ENCODE data around the gene TWIST1.

TWIST1 gene

DNA sequence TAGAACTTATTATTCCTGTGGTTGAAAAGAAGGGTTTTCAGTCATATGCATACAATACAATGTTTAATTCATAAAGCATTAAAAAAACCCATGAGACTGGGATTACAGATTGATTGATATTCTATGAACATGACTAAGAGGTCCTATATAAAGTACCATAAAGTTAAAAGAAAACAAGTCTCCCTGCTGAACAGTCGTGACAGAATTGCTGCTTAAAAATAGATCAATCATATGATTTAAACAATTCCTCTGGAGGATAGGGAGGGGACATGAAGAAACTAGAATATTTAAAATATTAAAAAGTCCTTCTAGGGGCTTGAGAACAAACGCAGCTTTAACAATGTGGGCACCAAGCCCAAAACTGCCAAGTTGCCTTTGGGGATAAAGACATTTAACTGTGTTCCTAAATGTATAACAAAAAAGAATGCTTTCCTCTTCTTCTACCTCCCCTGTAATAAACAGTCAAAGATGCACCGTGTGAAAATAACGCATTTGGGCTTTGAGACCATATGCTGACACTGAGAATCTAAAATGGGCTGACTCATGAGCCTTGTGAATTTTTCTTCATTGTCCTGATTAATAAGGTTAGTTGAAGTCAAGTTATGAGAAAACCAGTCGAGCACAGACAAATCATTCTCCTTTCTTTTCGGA, 25.8 kb downstream of the TWIST1 start:
- no peak overlapping the region for H3K9ac ChIP-seq (ENCODE audit: low read depth, low read length)

DNA sequence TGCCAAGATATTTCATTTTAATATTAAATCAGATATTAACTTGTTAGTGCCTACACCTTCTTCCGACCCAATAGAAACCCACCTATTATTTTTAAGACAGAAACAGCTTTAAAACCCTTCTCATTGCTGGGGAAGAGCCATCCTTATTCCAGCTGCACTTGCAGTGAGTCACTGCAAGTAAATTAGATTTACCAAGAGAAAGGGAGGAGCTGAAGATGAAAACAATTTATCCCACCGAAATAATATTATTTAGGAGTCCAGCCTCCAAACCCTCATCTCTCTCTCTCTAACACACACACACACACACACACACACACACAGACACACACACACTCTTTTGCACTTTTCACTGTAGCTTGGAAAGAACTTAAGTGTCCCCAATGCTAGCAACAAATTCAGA, 26.9 kb downstream of the TWIST1 start:
- no peak overlapping the region for H3K27ac ChIP-seq (ENCODE audit: low read depth, low read length)
- H3K9me3 ChIP-seq (ENCODE audit: insufficient read depth, low read depth, low read length): no peaks in the 10 kb centered on the region
- no peak overlapping the region for H3K9ac ChIP-seq (ENCODE audit: low read depth, low read length)
- no peak overlapping the region for H3K4me3 ChIP-seq (ENCODE audit: low read length)
- peaks cover 7% of the 10 kb centered on the region for H3K4me1 ChIP-seq (ENCODE audit: insufficient read depth, low read length)
- no peaks in the 10 kb centered on the region for H3K36me3 ChIP-seq (ENCODE audit: insufficient read depth, low read length)
- no peaks in the 10 kb centered on the region for H3K27me3 ChIP-seq (ENCODE audit: insufficient read depth, low read length)
- WGBS: 93% methylated on average over 2 of the region's 2 CpGs

More for the DNA sequence above, 25.8 kb downstream of the TWIST1 start:
- Histone ChIP-seq H3K27ac (ENCODE audit: low read depth, low read length) (no peak overlapping the region), H3K36me3 (ENCODE audit: insufficient read depth, low read length) (no peaks in the 10 kb centered on the region), H3K4me3 (ENCODE audit: low read length) (no peak overlapping the region), H3K4me1 (ENCODE audit: insufficient read depth, low read length) (peaks cover 11% of the 10 kb centered on the region), H3K9me3 (ENCODE audit: insufficient read depth, low read depth, low read length) (no peaks in the 10 kb centered on the region), H3K27me3 (ENCODE audit: insufficient read depth, low read length) (no peaks in the 10 kb centered on the region)
- 90% methylated on average over 3 of the region's 6 CpGs for WGBS

DNA sequence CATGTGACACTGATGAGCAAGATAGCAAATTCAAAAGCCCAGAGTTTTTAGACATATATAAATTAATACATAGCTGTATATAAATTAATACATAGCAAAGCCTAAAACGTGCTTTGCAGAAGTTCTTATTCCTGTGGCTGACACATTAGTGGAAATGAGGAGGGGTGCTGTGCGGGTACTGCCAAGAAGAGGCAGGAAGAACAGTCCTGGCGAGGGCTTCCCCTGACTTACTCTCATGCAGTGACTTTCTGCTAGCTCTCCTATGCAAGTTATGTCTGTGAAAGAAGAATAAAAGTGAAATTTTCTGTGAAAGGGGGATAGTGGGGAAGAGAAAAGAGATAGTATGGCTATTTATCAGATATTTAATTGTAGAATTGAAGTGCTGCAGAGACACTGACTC, 27.6 kb downstream of the TWIST1 start:
- Histone ChIP-seq H3K36me3 (ENCODE audit: insufficient read depth, low read length) (no peaks in the 10 kb centered on the region), H3K4me3 (ENCODE audit: low read length) (no peak overlapping the region), H3K9ac (ENCODE audit: low read depth, low read length) (no peak overlapping the region), H3K9me3 (ENCODE audit: insufficient read depth, low read depth, low read length) (no peaks in the 10 kb centered on the region), H3K4me1 (ENCODE audit: insufficient read depth, low read length) (no peaks in the 10 kb centered on the region; the same call in 1 of the 2 replicates), H3K27ac (ENCODE audit: low read depth, low read length) (no peak overlapping the region), H3K27me3 (ENCODE audit: insufficient read depth, low read length) (no peaks in the 10 kb centered on the region)
- WGBS: 74% methylated on average over 3 of the region's 3 CpGs

DNA sequence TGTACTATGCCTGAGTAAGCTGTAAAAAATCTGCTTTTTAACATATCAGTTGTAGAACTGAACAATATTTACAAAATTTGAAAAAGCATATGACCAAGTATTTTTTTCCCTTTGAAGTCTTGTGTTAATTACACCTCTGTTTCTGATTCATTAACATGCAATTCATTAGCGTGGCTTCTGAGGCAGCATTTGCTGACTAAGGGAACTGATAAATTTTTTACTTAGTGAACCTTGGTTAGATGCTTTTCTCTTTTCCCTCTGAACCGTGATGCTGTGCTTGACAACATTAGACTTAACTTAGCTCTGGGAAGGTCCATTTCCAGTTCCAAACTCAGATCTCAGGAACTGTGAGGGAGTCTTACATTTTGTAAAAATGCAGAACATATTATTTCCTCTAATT, 28.1 kb downstream of the TWIST1 start:
- Histone ChIP-seq H3K4me3 (ENCODE audit: low read length) (no peak overlapping the region), H3K27me3 (ENCODE audit: insufficient read depth, low read length) (no peaks in the 10 kb centered on the region), H3K36me3 (ENCODE audit: insufficient read depth, low read length) (no peaks in the 10 kb centered on the region), H3K9me3 (ENCODE audit: insufficient read depth, low read depth, low read length) (no peaks in the 10 kb centered on the region), H3K4me1 (ENCODE audit: insufficient read depth, low read length) (no peaks in the 10 kb centered on the region; the same call in 1 of the 2 replicates), H3K9ac (ENCODE audit: low read depth, low read length) (no peak overlapping the region), H3K27ac (ENCODE audit: low read depth, low read length) (no peak overlapping the region)
- 87% methylated on average over 2 of the region's 2 CpGs for WGBS

DNA sequence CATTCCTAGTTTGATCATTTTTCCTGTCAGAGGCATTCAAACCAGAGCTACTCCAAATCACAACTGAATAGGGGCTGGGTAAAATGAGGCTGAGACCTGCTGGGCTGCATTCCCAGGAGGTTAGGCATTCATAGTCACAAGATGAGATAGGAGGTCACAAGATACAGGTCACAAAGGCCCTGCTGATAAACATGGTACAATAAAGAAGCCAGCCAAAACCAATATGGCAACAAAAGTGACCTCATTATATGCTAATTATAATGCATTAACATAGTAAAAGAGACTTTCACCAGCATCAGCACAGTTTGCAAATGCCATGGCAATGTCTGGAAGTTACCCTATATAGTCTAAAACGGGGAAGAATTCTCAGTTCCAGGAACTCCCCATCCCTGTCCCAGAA, 37.3 kb downstream of the TWIST1 start:
- WGBS: 27% methylated on average over 1 of the region's 1 CpG
- no peaks in the 10 kb centered on the region for H3K27me3 ChIP-seq (ENCODE audit: insufficient read depth, low read length)
- no peak overlapping the region; the same call in 1 of the 2 replicates for H3K9ac ChIP-seq (ENCODE audit: low read depth, low read length)
- no peak overlapping the region for H3K4me3 ChIP-seq (ENCODE audit: low read length)
- no peaks in the 10 kb centered on the region for H3K9me3 ChIP-seq (ENCODE audit: insufficient read depth, low read depth, low read length)
- H3K27ac ChIP-seq (ENCODE audit: low read depth, low read length): peak overlapping the region; percentile 65
- H3K4me1 ChIP-seq (ENCODE audit: insufficient read depth, low read length): peaks cover 17% of the 10 kb centered on the region
- no peaks in the 10 kb centered on the region for H3K36me3 ChIP-seq (ENCODE audit: insufficient read depth, low read length)

DNA sequence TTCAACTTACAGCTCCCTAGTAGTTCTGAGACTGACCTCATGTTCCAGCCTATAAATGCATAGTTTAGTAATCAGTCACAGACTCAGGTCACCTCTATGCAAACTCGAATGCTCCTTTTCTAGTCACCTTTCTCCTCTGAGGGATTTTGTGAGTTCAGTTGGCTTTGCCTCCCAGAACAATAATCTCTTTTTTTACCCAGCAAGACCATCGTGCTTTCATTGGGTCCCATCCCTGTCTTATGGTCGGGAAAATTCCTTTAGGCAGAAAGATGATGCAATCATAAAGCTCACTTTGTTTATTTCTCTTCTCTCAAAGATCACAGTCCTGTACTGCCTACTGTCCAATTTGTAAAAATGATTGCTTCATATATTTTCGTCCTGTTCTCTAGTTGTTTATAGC, 38.4 kb downstream of the TWIST1 start:
- WGBS: 85% methylated on average over 4 of the region's 4 CpGs
- H3K9ac ChIP-seq (ENCODE audit: low read depth, low read length): no peak overlapping the region
- no peaks in the 10 kb centered on the region for H3K27me3 ChIP-seq (ENCODE audit: insufficient read depth, low read length)
- peaks cover 17% of the 10 kb centered on the region for H3K4me1 ChIP-seq (ENCODE audit: insufficient read depth, low read length)
- peak overlapping the region; percentile 65; the same call in 1 of the 2 replicates for H3K27ac ChIP-seq (ENCODE audit: low read depth, low read length)
- no peaks in the 10 kb centered on the region for H3K36me3 ChIP-seq (ENCODE audit: insufficient read depth, low read length)
- H3K9me3 ChIP-seq (ENCODE audit: insufficient read depth, low read depth, low read length): no peaks in the 10 kb centered on the region
- no peak overlapping the region for H3K4me3 ChIP-seq (ENCODE audit: low read length)

DNA sequence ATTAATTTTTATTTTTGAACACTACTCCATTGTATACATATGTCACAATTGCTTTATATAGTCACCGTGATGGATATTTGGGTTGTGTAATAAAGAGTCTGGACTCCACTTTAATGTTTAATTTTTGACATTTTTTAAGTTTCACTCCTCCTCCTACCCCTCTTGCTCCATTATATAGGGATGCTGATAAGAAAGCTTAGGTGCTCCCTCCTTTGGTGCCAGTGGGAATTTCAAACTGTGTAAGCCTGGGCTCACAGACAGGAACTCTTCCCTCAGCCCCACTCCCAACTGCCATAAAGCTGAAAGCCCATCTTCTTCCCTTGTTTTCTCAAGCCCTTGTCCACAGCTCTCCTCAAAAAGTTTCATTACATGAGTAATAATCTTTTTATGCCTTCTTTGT, 47.6 kb downstream of the TWIST1 start:
- Histone ChIP-seq H3K27ac (ENCODE audit: low read depth, low read length) (no peak overlapping the region), H3K9me3 (ENCODE audit: insufficient read depth, low read depth, low read length) (no peaks in the 10 kb centered on the region), H3K4me3 (ENCODE audit: low read length) (no peak overlapping the region), H3K4me1 (ENCODE audit: insufficient read depth, low read length) (no peaks in the 10 kb centered on the region), H3K36me3 (ENCODE audit: insufficient read depth, low read length) (no peaks in the 10 kb centered on the region), H3K9ac (ENCODE audit: low read depth, low read length) (no peak overlapping the region), H3K27me3 (ENCODE audit: insufficient read depth, low read length) (no peaks in the 10 kb centered on the region)
- WGBS: no CpG with 5 or more reads among the region's 1 CpG

DNA sequence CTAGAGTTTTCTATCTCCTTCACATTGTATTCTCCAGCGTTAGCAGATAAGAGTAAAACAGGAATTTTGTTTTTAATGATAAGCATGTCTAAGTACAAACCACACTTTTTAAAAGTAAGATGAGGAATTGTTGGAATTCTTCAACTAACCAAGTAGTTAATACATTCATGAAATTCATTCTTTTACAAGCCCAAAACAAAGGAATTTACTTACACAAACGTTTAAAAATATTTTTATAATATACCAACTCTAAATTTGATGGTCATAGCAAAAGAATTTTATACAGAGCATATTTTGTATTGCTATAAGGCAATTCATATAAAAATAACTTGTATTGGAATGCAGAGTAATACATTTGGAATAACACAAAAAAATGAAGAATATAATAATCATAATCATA, 51.3 kb downstream of the TWIST1 start:
- H3K36me3 ChIP-seq (ENCODE audit: insufficient read depth, low read length): no peaks in the 10 kb centered on the region
- no peak overlapping the region for H3K9ac ChIP-seq (ENCODE audit: low read depth, low read length)
- no peak overlapping the region for H3K27ac ChIP-seq (ENCODE audit: low read depth, low read length)
- no peaks in the 10 kb centered on the region for H3K4me1 ChIP-seq (ENCODE audit: insufficient read depth, low read length)
- no CpG with 5 or more reads among the region's 2 CpGs for WGBS
- H3K4me3 ChIP-seq (ENCODE audit: low read length): no peak overlapping the region
- H3K27me3 ChIP-seq (ENCODE audit: insufficient read depth, low read length): no peaks in the 10 kb centered on the region
- no peaks in the 10 kb centered on the region for H3K9me3 ChIP-seq (ENCODE audit: insufficient read depth, low read depth, low read length)

Data from HUES64 (cell line).